ENCODE measurements around the gene DNAJB12. TPM values are rescaled to one million over a fixed set of nuclear protein-coding genes. Genes with fewer than 3 reads are reported as not detected.
"Not testable (repeated sequence)": the region's sequence is repeated elsewhere in the genome, so short reads cannot be mapped to it uniquely, and the experiment has no call there.

The DNAJB12 gene
- total RNA-seq, 3 donors from 2014 or later (not counting 1 experiment from before 2014, with no cell fraction given) = 47.3 to 54.2 (median 48.7) TPM

DNA sequence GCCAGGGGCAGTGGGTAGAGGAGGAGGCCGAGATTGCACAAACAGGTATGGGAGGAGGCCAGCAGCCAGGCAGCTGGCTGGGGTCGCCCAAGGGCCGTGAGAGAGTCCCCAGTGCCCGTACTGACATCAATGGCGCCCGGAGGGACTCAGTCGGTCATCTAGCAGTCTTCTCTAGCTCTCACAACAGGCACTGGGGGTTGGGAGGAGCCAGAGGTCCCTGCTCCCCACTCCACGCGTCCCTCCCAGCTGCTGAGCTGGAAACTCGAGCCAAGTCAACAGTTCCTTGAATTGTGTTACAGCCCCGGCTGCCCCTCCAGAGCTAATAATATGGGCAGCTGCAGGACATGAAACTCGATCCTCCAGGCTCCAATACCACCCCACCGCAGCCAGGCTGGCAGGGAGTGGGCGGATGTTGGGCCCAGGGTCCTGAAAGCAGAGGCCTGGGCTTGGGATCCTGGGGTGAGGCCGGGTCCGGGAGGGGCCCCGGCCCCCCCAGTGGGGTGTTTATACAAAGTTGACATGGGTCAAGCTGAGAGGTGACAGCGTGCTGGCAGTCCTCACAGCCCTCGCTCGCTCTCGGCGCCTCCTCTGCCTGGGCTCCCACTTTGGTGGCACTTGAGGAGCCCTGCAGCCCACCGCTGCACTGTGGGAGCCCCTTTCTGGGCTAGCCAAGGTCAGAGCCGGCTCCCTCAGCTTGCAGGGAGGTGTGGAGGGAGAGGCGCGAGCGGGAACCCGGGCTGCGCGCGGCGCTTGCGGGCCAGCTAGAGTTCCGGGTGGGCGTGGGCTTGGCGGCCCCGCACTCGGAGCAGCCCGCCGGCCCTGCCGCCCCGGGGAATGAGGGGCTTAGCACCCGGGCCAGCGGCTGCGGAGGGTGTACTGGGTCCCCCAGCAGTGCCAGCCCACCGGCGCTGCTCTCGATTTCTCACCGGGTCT is 29.2 kb downstream of the DNAJB12 start:
- H3K36me3 ChIP-seq (ENCODE audit: control insufficient read depth, insufficient read depth, low read length); DNase-seq; ATAC-seq; H3K36me3 Mint-ChIP-seq; H3K9me3 Mint-ChIP-seq; H3K4me3 ChIP-seq (ENCODE audit: low read length); H3K4me3 Mint-ChIP-seq; intact Hi-C loops (cut with micrococcal nuclease); H3K9me3 ChIP-seq (ENCODE audit: control insufficient read depth, insufficient read depth, low read length); H3K27me3 ChIP-seq (ENCODE audit: control insufficient read depth, insufficient read depth, low read length); H3K27me3 Mint-ChIP-seq (ENCODE audit: low read depth in 2 of 2); H3K27ac ChIP-seq (ENCODE audit: low read length): not testable (repeated sequence)
- WGBS (ENCODE audit: insufficient coverage) = 97% methylated on average over 49 of the region's 49 CpGs
- peak overlapping the region in 1 of 2 donors; percentile 68 for H3K27ac Mint-ChIP-seq
- H3K4me1 Mint-ChIP-seq = peaks cover 47 to 66% of the 10 kb centered on the region in 2 donors
- peaks cover 85% of the 10 kb centered on the region for H3K4me1 ChIP-seq (ENCODE audit: control insufficient read depth, insufficient read depth, low read length)

DNA sequence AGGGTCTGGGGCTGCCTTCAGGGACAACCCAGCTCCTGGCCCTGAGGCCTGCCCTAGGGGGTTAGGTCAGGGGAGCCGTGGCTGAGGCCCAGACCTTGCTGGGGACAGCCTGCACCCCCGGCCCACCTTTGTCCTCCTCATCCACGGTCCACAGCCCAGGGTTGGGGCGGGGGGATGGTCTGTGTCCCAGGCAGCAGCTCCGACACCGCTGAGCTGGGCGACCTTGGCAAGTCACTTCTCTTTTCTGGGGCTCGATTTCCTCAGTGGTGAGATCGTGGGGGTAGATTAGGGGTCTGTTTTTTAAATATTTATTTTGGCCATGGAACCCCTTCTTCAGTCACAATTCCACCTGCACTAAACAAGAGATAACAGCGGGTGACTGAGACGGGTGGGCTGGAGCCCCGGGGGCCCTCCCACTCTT is 30.9 kb downstream of the DNAJB12 start:
- H3K4me1 Mint-ChIP-seq = peaks cover 49 to 62% of the 10 kb centered on the region in 2 donors
- TF ChIP-seq, protein P1, sequence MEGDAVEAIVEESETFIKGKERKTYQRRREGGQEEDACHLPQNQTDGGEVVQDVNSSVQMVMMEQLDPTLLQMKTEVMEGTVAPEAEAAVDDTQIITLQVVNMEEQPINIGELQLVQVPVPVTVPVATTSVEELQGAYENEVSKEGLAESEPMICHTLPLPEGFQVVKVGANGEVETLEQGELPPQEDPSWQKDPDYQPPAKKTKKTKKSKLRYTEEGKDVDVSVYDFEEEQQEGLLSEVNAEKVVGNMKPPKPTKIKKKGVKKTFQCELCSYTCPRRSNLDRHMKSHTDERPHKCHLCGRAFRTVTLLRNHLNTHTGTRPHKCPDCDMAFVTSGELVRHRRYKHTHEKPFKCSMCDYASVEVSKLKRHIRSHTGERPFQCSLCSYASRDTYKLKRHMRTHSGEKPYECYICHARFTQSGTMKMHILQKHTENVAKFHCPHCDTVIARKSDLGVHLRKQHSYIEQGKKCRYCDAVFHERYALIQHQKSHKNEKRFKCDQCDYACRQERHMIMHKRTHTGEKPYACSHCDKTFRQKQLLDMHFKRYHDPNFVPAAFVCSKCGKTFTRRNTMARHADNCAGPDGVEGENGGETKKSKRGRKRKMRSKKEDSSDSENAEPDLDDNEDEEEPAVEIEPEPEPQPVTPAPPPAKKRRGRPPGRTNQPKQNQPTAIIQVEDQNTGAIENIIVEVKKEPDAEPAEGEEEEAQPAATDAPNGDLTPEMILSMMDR (IDR thresholded peaks at IDR 0.05) = no peak
- intact Hi-C loops (cut with micrococcal nuclease) = no loop called here
- 15% methylated on average over 10 of the region's 12 CpGs for WGBS (ENCODE audit: insufficient coverage)
- H3K27ac Mint-ChIP-seq = peak overlapping the region; percentile 46 to 68
- Histone ChIP-seq H3K27me3 (ENCODE audit: control insufficient read depth, insufficient read depth, low read length) (no peaks in the 10 kb centered on the region), H3K9me3 (ENCODE audit: control insufficient read depth, insufficient read depth, low read length) (no peaks in the 10 kb centered on the region), H3K4me3 (ENCODE audit: low read length) (no peak overlapping the region), H3K4me1 (ENCODE audit: control insufficient read depth, insufficient read depth, low read length) (peaks cover 83% of the 10 kb centered on the region), H3K36me3 (ENCODE audit: control insufficient read depth, insufficient read depth, low read length) (no peaks in the 10 kb centered on the region), H3K27ac (ENCODE audit: low read length) (no peak overlapping the region)
- no peak for DNase-seq
- ATAC-seq = no peak
- H3K36me3 Mint-ChIP-seq = no peaks in the 10 kb centered on the region
- no peak overlapping the region for H3K4me3 Mint-ChIP-seq
- no peaks in the 10 kb centered on the region for H3K9me3 Mint-ChIP-seq
- no peaks in the 10 kb centered on the region for H3K27me3 Mint-ChIP-seq (ENCODE audit: low read depth in 2 of 2)

DNA sequence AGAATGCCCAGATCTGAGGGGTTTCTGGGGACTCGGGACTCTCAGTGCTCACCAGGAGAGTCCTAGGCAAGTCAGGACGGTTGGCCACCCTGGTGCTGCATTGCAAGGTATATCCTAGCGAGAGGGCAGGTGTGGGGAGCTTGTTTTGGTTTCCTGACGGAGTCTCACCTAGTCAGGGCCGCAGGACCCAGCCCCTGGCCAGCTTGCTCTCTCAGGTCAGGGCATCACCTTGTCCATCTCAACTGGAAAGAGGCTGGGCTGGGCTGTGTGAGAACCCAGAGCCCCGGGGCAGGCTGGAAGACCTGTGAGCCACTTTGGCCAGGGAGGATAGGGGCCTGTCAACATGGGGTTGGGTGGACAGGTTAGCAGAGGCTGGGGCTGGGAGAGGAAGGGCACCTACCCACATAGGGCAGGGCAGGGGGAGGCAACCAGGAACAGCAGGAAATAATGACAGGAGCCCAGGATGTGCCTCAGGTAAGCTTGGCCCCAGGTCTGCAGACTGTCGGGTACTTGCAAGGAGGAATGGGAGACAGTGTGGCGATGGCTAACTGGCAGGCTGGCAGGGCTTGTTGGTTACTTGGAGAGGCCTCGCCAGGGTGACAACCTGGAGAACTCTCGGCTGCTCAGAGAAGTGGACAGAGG is 31.5 kb downstream of the DNAJB12 start:
- Mint-ChIP-seq H3K4me1 (peaks cover 49 to 62% of the 10 kb centered on the region in 2 donors), H3K36me3 (no peaks in the 10 kb centered on the region), H3K27ac (peak overlapping the region; percentile 18 to 68), H3K4me3 (no peak overlapping the region), H3K9me3 (no peaks in the 10 kb centered on the region), H3K27me3 (ENCODE audit: low read depth in 2 of 2) (no peaks in the 10 kb centered on the region)
- TF ChIP-seq, protein P1 (IDR thresholded peaks at IDR 0.05) = no peak
- no peaks in the 10 kb centered on the region for H3K27me3 ChIP-seq (ENCODE audit: control insufficient read depth, insufficient read depth, low read length)
- peaks cover 83% of the 10 kb centered on the region for H3K4me1 ChIP-seq (ENCODE audit: control insufficient read depth, insufficient read depth, low read length)
- no peak overlapping the region for H3K4me3 ChIP-seq (ENCODE audit: low read length)
- no peaks in the 10 kb centered on the region for H3K9me3 ChIP-seq (ENCODE audit: control insufficient read depth, insufficient read depth, low read length)
- H3K36me3 ChIP-seq (ENCODE audit: control insufficient read depth, insufficient read depth, low read length) = no peaks in the 10 kb centered on the region
- ATAC-seq (no peak), DNase-seq (no peak)
- no peak overlapping the region for H3K27ac ChIP-seq (ENCODE audit: low read length)
- WGBS (ENCODE audit: insufficient coverage) = 94% methylated on average over 10 of the region's 10 CpGs
- intact Hi-C loops (cut with micrococcal nuclease) = no loop called here
